Keratinocyte (primary cell): ENCODE measurements around the gene CALCB. TPM values are rescaled to one million over a fixed set of nuclear protein-coding genes. Genes with fewer than 3 reads are reported as not detected.

Source experiments
- DNase-seq: peaks from one replicate; pipeline ENCODE4 v3.0.0-alpha.2; 2011; ENCODE audit warnings: low read depth, missing footprints, low spot score
- FAIRE-seq: peaks from 2 replicates; lab custom pipeline; 2011; peaks lifted over from hg19 to GRCh38; lab: Jason Lieb, UNC
- H2AFZ ChIP-seq: 2 replicates; pipeline ENCODE4 v1.6.0; 2012; ENCODE audit warnings: low read length, control low read depth, inconsistent platforms; ENCODE audit not compliant: control insufficient read depth
- H3K27ac ChIP-seq: 2 replicates; pipeline ENCODE4 v1.5.1; 2011; ENCODE audit warnings: low read length; ENCODE audit not compliant: control insufficient read depth, insufficient read depth
- H3K27me3 ChIP-seq: 3 replicates; pipeline ENCODE4 v1.6.0; 2011; ENCODE audit warnings: low read length; ENCODE audit not compliant: control insufficient read depth, insufficient read depth; ENCODE audit errors: extremely low read depth
- H3K36me3 ChIP-seq, 2 experiments: 2 replicates in 1 of 2; 3 replicates in 1 of 2; pipeline ENCODE4 v1.5.1; 2011; ENCODE audit warnings: low read length in 2 of 2, mild to moderate bottlenecking in 1 of 2; ENCODE audit not compliant: control insufficient read depth in 2 of 2, insufficient read depth in 2 of 2; ENCODE audit errors: extremely low read depth in 1 of 2
- H3K4me1 ChIP-seq: 3 replicates; pipeline ENCODE4 v1.5.1; 2011; ENCODE audit warnings: low read length; ENCODE audit not compliant: control insufficient read depth, insufficient read depth; ENCODE audit errors: extremely low read depth
- H3K4me2 ChIP-seq: 3 replicates; pipeline ENCODE4 v1.6.0; 2011; ENCODE audit warnings: low read depth, low read length; ENCODE audit not compliant: control insufficient read depth, insufficient read depth; ENCODE audit errors: extremely low read depth
- H3K4me3 ChIP-seq, 3 experiments: fragments of 200-600 bp in 1 of 3; sonication (generic) in 1 of 3; 2 replicates in 2 of 3; 3 replicates in 1 of 3; pipeline ENCODE4 v1.5.1; 2011 to 2016; ENCODE audit warnings: low read length in 3 of 3, mild to moderate bottlenecking in 3 of 3, control low read depth in 2 of 3, inconsistent platforms in 1 of 3, low read depth in 1 of 3, mixed read lengths in 1 of 3, mixed run types in 1 of 3, moderate library complexity in 1 of 3; ENCODE audit not compliant: control insufficient read depth in 2 of 3, insufficient read depth in 2 of 3; ENCODE audit errors: extremely low read depth in 1 of 3
- H3K79me2 ChIP-seq: 2 replicates; pipeline ENCODE4 v1.6.0; 2012; ENCODE audit warnings: low read length; ENCODE audit not compliant: control insufficient read depth, insufficient read depth
- H3K9ac ChIP-seq: 3 replicates; pipeline ENCODE4 v1.6.0; 2011; ENCODE audit warnings: low read length; ENCODE audit not compliant: control insufficient read depth, insufficient read depth; ENCODE audit errors: extremely low read depth
- H3K9me1 ChIP-seq: 3 replicates; pipeline ENCODE4 v1.6.0; 2011; ENCODE audit warnings: low read length; ENCODE audit not compliant: control insufficient read depth, insufficient read depth; ENCODE audit errors: extremely low read depth
- H3K9me3 ChIP-seq: 2 replicates; pipeline ENCODE4 v1.5.1; 2012; ENCODE audit warnings: low read depth, low read length; ENCODE audit not compliant: control insufficient read depth
- H4K20me1 ChIP-seq: 3 replicates; pipeline ENCODE4 v1.6.0; 2011; ENCODE audit warnings: low read length; ENCODE audit not compliant: control insufficient read depth, insufficient read depth; ENCODE audit errors: extremely low read depth
- EZH2 ChIP-seq: IDR thresholded peaks from one replicate; pipeline ENCODE4 v1.6.1; 2012; ENCODE audit warnings: inconsistent platforms, mild to moderate bottlenecking, low read length, moderate library complexity
- dilution Hi-C: fragments of 300-500 bp; cut with MboI; formaldehyde crosslinking; loops from one replicate; pipeline ENCODE4 v1.7.0; 2020; ENCODE audit warnings: low sequenced_read_pairs; ENCODE audit not compliant: extremely low pct_ligation_motif_present
- polyA plus RNA-seq, 5 experiments: library from polyadenylated mRNA; depleted of rRNA in 3 of 5; stranded (reverse) in 3 of 5; stranded (forward) in 1 of 5; unstranded in 1 of 5; fragments of >200 nt; gene quantifications; 1 replicate in 1 of 5; 2 replicates in 3 of 5; 3 replicates in 1 of 5; pipeline versions ENCODE4 v1.2.1 to v1.2.3, GENCODE V29; 2011 to 2012; ENCODE audit warnings: missing spikeins in 2 of 5, low read depth in 1 of 5, low replicate concordance in 1 of 5
- TF ChIP-seq, protein P1 (sequence below), 3 experiments: IDR thresholded peaks in 1 of 3; conservative IDR thresholded peaks in 1 of 3; optimal IDR thresholded peaks in 1 of 3; 2 replicates in 2 of 3; 3 replicates in 1 of 3; pipeline versions ENCODE3 to v1.5.1; 2011; ENCODE audit warnings: low read length in 3 of 3, mild to moderate bottlenecking in 3 of 3, moderate library complexity in 2 of 3, control low read depth in 1 of 3, inconsistent platforms in 1 of 3; ENCODE audit not compliant: insufficient read depth in 2 of 3; ENCODE audit errors: extremely low read depth in 1 of 3

Gene CALCB
- polyA plus RNA-seq, 1 donor (not counting 4 experiments of a cell fraction or from before 2014, with no cell fraction given) = not detected

DNA sequence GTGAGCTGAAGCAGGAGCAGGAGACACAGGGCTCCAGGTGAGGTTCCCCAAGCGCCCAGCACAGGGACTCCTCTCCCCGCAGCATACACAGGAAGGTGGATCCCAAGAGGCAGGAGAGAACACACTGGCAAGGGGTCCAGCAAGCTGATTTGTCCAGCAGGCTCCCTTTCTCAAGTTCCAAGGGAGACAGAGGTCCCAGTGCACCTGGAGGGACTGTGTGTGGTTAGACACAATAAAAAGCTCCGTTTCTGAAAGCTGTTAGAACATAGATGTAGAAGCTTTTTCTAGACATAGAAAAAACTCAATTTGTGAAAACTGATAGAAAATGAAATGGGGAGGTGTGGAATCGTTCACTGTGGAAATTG, 1.8 kb downstream of the CALCB start:
- no peak overlapping the region for H3K4me3 ChIP-seq
- FAIRE-seq (no peak), DNase-seq (no peak)
- H3K9me1 ChIP-seq = no peaks in the 10 kb centered on the region
- peaks cover 5% of the 10 kb centered on the region for H3K4me1 ChIP-seq
- H2AFZ ChIP-seq = no peak overlapping the region
- no peak for TF ChIP-seq EZH2
- TF ChIP-seq, protein P1, sequence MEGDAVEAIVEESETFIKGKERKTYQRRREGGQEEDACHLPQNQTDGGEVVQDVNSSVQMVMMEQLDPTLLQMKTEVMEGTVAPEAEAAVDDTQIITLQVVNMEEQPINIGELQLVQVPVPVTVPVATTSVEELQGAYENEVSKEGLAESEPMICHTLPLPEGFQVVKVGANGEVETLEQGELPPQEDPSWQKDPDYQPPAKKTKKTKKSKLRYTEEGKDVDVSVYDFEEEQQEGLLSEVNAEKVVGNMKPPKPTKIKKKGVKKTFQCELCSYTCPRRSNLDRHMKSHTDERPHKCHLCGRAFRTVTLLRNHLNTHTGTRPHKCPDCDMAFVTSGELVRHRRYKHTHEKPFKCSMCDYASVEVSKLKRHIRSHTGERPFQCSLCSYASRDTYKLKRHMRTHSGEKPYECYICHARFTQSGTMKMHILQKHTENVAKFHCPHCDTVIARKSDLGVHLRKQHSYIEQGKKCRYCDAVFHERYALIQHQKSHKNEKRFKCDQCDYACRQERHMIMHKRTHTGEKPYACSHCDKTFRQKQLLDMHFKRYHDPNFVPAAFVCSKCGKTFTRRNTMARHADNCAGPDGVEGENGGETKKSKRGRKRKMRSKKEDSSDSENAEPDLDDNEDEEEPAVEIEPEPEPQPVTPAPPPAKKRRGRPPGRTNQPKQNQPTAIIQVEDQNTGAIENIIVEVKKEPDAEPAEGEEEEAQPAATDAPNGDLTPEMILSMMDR (optimal IDR thresholded peaks at IDR 0.05 in 1 of 3, IDR thresholded peaks at IDR 0.05 in 1 of 3, conservative IDR thresholded peaks at IDR 0.05 in 1 of 3; ENCODE audit: extremely low read depth in 1 of 3, insufficient read depth in 2 of 3, low read length in 3 of 3) = no peak
- H3K36me3 ChIP-seq = no peaks in the 10 kb centered on the region
- dilution Hi-C loops = no loop called here
- H3K27ac ChIP-seq = no peak overlapping the region
- H3K9me3 ChIP-seq = no peaks in the 10 kb centered on the region
- H3K79me2 ChIP-seq = no peaks in the 10 kb centered on the region
- H3K9ac ChIP-seq = no peak overlapping the region
- H4K20me1 ChIP-seq = no peaks in the 10 kb centered on the region
- H3K4me2 ChIP-seq = no peak overlapping the region
- H3K27me3 ChIP-seq = peaks cover 31% of the 10 kb centered on the region

DNA sequence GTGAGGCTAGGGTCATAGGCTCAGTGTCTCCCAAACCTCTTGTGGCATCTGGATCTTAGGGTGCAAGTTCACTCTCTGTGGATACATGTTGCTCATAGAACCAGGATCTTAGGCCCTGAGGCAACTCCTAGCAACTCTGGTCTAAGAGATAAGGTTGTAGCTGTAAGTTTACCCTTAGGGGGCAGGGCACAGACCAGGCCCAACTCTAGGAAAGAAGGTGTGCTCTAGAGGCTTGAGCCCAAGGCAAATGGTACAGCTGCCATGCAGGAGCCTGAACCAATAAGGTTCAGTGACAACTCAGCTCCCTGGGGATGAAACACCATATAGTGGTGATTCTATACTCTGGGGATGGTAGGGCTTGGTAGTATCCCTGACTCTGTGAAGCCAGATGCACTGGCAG, 17.8 kb downstream of the CALCB start:
- H3K27me3 ChIP-seq = no peaks in the 10 kb centered on the region
- H3K9ac ChIP-seq = no peak overlapping the region
- dilution Hi-C loops = no loop called here
- no peaks in the 10 kb centered on the region for H3K79me2 ChIP-seq
- no peaks in the 10 kb centered on the region for H4K20me1 ChIP-seq
- H3K27ac ChIP-seq = no peak overlapping the region
- H3K4me1 ChIP-seq = peaks cover 2% of the 10 kb centered on the region
- H3K36me3 ChIP-seq = no peaks in the 10 kb centered on the region
- DNase-seq (no peak), FAIRE-seq (no peak)
- H3K4me2 ChIP-seq = no peak overlapping the region
- TF ChIP-seq, protein P1 (optimal IDR thresholded peaks at IDR 0.05 in 1 of 3, IDR thresholded peaks at IDR 0.05 in 1 of 3, conservative IDR thresholded peaks at IDR 0.05 in 1 of 3; ENCODE audit: extremely low read depth in 1 of 3, insufficient read depth in 2 of 3, low read length in 3 of 3) = no peak
- TF ChIP-seq EZH2 = no peak
- no peaks in the 10 kb centered on the region for H3K9me3 ChIP-seq
- H3K9me1 ChIP-seq = no peaks in the 10 kb centered on the region
- no peak overlapping the region for H3K4me3 ChIP-seq
- no peak overlapping the region for H2AFZ ChIP-seq
